ENCODE measurements around the gene CELF5.

Gene CELF5

DNA sequence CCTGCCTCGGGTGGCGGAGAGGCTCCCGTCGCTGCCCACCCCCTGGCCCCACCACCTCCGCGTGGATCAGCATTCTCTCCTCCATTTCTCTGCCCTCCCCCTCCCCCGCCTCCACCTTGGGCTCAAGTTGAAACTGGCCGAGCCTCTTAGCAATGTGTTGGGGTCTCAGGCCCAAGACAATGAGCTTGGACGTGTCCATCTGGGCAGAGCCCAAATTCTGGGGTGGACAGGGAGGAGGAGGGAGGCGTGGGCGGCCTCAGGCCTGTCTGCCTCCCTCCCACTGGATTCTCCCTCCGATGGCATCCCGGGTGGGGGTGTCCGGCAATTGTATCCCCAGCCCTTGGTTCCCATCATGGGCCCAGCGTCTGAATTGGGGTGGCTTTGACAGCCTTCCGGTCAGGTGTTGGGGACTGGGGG is 1.2 kb downstream of the CELF5 start:
- Histone ChIP-seq H3K4me3 (ENCODE audit: low read depth, low read length, poor library complexity, severe bottlenecking) (no peak overlapping the region), H4K20me1 (ENCODE audit: insufficient read depth, low read length) (no peaks in the 10 kb centered on the region), H3K4me1 (ENCODE audit: insufficient read depth, low read length, severe bottlenecking) (no peaks in the 10 kb centered on the region), H2AFZ (ENCODE audit: low read length) (no peak overlapping the region), H3K9ac (ENCODE audit: low read length) (no peak overlapping the region), H3K9me3 (ENCODE audit: low read length) (no peaks in the 10 kb centered on the region), H3K79me2 (ENCODE audit: insufficient read depth, low read length) (no peaks in the 10 kb centered on the region), H3K27me3 (ENCODE audit: insufficient read depth, low read length) (no peaks in the 10 kb centered on the region; the same call in 1 of the 2 replicates), H3F3A (ENCODE audit: insufficient read depth, low read length) (no peaks in the 10 kb centered on the region), H3K27ac (ENCODE audit: low read depth, low read length, poor library complexity, severe bottlenecking) (no peak overlapping the region), H3K4me2 (ENCODE audit: low read length) (no peak overlapping the region), H3K9me2 (ENCODE audit: low read depth, low read length) (no peaks in the 10 kb centered on the region), H3K36me3 (ENCODE audit: insufficient read depth, low read length) (no peaks in the 10 kb centered on the region)
- no peak for TF ChIP-seq EZH2 (IDR thresholded peaks at IDR 0.05; ENCODE audit: borderline replicate concordance, low read length)
- TF ChIP-seq, protein P1, sequence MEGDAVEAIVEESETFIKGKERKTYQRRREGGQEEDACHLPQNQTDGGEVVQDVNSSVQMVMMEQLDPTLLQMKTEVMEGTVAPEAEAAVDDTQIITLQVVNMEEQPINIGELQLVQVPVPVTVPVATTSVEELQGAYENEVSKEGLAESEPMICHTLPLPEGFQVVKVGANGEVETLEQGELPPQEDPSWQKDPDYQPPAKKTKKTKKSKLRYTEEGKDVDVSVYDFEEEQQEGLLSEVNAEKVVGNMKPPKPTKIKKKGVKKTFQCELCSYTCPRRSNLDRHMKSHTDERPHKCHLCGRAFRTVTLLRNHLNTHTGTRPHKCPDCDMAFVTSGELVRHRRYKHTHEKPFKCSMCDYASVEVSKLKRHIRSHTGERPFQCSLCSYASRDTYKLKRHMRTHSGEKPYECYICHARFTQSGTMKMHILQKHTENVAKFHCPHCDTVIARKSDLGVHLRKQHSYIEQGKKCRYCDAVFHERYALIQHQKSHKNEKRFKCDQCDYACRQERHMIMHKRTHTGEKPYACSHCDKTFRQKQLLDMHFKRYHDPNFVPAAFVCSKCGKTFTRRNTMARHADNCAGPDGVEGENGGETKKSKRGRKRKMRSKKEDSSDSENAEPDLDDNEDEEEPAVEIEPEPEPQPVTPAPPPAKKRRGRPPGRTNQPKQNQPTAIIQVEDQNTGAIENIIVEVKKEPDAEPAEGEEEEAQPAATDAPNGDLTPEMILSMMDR (IDR thresholded peaks at IDR 0.05; ENCODE audit: low read length) = no peak

DNA sequence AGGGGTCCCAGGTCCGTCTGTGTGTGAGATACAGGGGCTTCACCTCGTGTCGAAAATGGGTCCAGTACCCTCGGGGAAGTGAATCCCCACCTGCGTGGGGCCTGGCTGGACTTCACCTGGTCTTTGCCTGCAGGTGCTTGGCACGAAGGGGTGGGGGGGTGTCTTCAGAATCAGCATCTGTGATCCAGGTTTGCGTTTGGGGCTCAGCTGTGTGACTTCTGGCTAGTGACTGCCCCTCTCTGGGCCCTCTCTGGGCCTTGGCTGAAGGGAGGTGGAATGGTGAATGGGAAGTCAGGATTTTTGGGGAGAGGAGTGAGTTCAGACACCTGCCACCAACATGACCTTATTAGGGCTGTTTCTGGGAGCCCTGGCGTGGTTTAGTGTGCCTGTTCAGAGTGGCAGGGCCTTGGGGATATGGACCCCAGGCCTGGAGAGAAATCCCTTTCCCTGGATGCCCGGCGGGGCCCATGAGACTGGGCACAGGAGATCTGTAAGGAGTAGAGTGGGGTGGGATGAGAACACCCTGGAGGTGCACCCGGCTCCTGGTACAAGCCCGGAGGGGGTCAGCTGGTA is 2.7 kb downstream of the CELF5 start:
- Histone ChIP-seq H3K4me1 (ENCODE audit: insufficient read depth, low read length, severe bottlenecking) (no peaks in the 10 kb centered on the region), H3K27me3 (ENCODE audit: insufficient read depth, low read length) (no peaks in the 10 kb centered on the region; the same call in 1 of the 2 replicates), H3K9me2 (ENCODE audit: low read depth, low read length) (no peaks in the 10 kb centered on the region), H3K9me3 (ENCODE audit: low read length) (no peaks in the 10 kb centered on the region), H2AFZ (ENCODE audit: low read length) (no peak overlapping the region), H3K4me2 (ENCODE audit: low read length) (no peak overlapping the region), H3K9ac (ENCODE audit: low read length) (no peak overlapping the region), H3K79me2 (ENCODE audit: insufficient read depth, low read length) (no peaks in the 10 kb centered on the region), H3K4me3 (ENCODE audit: low read depth, low read length, poor library complexity, severe bottlenecking) (no peak overlapping the region), H3F3A (ENCODE audit: insufficient read depth, low read length) (no peaks in the 10 kb centered on the region), H4K20me1 (ENCODE audit: insufficient read depth, low read length) (no peaks in the 10 kb centered on the region), H3K27ac (ENCODE audit: low read depth, low read length, poor library complexity, severe bottlenecking) (no peak overlapping the region), H3K36me3 (ENCODE audit: insufficient read depth, low read length) (no peaks in the 10 kb centered on the region)
- no peak for TF ChIP-seq EZH2 (IDR thresholded peaks at IDR 0.05; ENCODE audit: borderline replicate concordance, low read length)
- TF ChIP-seq, protein P1 (IDR thresholded peaks at IDR 0.05; ENCODE audit: low read length) = no peak

DNA sequence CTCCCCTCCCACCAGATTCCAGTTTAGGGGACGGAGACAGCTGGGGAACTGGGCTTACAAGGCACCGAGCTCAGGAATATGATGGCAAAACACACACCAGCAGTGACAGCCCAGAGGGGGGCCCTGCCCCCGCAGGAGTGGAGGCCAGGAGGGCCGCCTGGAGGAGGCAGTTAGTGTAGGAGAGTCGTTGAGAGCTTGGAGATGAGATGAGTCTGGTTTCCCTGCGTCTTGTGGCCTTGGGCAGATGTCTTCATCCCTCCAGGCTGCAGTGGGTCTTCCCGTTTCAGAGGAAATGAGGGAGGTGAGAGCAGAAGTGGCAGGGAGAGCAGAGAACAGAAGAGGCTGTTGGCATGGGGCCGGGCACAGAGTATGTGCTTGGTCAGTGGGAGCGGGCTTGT is 4.9 kb downstream of the CELF5 start:
- Histone ChIP-seq H3K4me3 (ENCODE audit: low read depth, low read length, poor library complexity, severe bottlenecking) (no peak overlapping the region), H3K9ac (ENCODE audit: low read length) (no peak overlapping the region), H3K9me3 (ENCODE audit: low read length) (no peaks in the 10 kb centered on the region), H3K4me2 (ENCODE audit: low read length) (no peak overlapping the region), H3F3A (ENCODE audit: insufficient read depth, low read length) (no peaks in the 10 kb centered on the region), H3K4me1 (ENCODE audit: insufficient read depth, low read length, severe bottlenecking) (no peaks in the 10 kb centered on the region), H2AFZ (ENCODE audit: low read length) (no peak overlapping the region), H4K20me1 (ENCODE audit: insufficient read depth, low read length) (no peaks in the 10 kb centered on the region), H3K27me3 (ENCODE audit: insufficient read depth, low read length) (no peaks in the 10 kb centered on the region; the same call in 1 of the 2 replicates), H3K36me3 (ENCODE audit: insufficient read depth, low read length) (no peaks in the 10 kb centered on the region), H3K9me2 (ENCODE audit: low read depth, low read length) (no peaks in the 10 kb centered on the region), H3K79me2 (ENCODE audit: insufficient read depth, low read length) (no peaks in the 10 kb centered on the region), H3K27ac (ENCODE audit: low read depth, low read length, poor library complexity, severe bottlenecking) (no peak overlapping the region)
- no peak for TF ChIP-seq EZH2 (IDR thresholded peaks at IDR 0.05; ENCODE audit: borderline replicate concordance, low read length)
- TF ChIP-seq, protein P1 (IDR thresholded peaks at IDR 0.05; ENCODE audit: low read length) = no peak
